Sigmoid colon (tissue), 7 donors: ENCODE measurements around the gene MRPS16. TPM values are rescaled to one million over a fixed set of nuclear protein-coding genes. Genes with fewer than 3 reads are reported as not detected.

Source experiments
- DNase-seq: peaks from one replicate; pipeline ENCODE4 v3.0.0-alpha.2; 2019
- H3K27ac ChIP-seq, 4 donors: fragments of 200-600 bp; sonication (generic); one replicate each; pipeline ENCODE4 v1.5.1; 2016 to 2019; ENCODE audit warnings: mild to moderate bottlenecking in 1 of 4
- H3K27me3 ChIP-seq, 3 donors: fragments of 200-600 bp; sonication (generic); one replicate each; pipeline ENCODE4 v1.5.1; 2019; ENCODE audit warnings: mild to moderate bottlenecking in 1 of 3
- H3K36me3 ChIP-seq, 4 donors: fragments of 200-600 bp; sonication (generic); one replicate each; pipeline ENCODE4 v1.5.1; 2016 to 2019
- H3K4me1 ChIP-seq, 4 donors: fragments of 200-600 bp; sonication (generic); one replicate each; pipeline ENCODE4 v1.5.1; 2017 to 2019
- H3K4me3 ChIP-seq, 4 donors: fragments of 200-600 bp; sonication (generic); one replicate each; pipeline ENCODE4 v1.5.1; 2017 to 2019; ENCODE audit warnings: mild to moderate bottlenecking in 2 of 4, moderate library complexity in 1 of 4
- H3K9me3 ChIP-seq, 4 donors: fragments of 200-600 bp in 3 of 4; sonication (generic) in 3 of 4; one replicate each; pipeline versions ENCODE4 v1.5.1 to v1.6.1; 2013 to 2019
- EP300 ChIP-seq, 4 donors: sonication (generic); formaldehyde crosslinking; IDR thresholded peaks; one replicate each; pipeline ENCODE4 v1.6.1; 2017; ENCODE audit warnings: antibody characterized with exemption in 4 of 4
- POLR2A ChIP-seq, 2 donors: fragments of 450-650 bp; IDR thresholded peaks; one replicate each; pipeline ENCODE4 v1.6.1; 2016; ENCODE audit warnings: antibody characterized with exemption in 2 of 2, mild to moderate bottlenecking in 2 of 2, moderate library complexity in 2 of 2
- POLR2AphosphoS5 ChIP-seq, 4 donors: sonication (generic); formaldehyde crosslinking; IDR thresholded peaks; one replicate each; pipeline ENCODE4 v1.6.1; 2017; ENCODE audit warnings: antibody characterized with exemption in 4 of 4
- WGBS, 2 donors: extraction: QIAGEN DNeasy Blood & Tissue Kit; methylation state at CpG; one replicate each; pipeline ENCODE4 v1.1.7; 2013; 5-methylcytosine and 5-hydroxymethylcytosine counted together
- intact Hi-C: fragments of 100-400 bp; cut with DNase I; formaldehyde crosslinking; loops from one replicate; pipeline ENCODE4 v1.15.1; 2023
- polyA plus RNA-seq, 3 donors: library from polyadenylated mRNA; stranded (reverse); fragments of 200-250 nt; gene quantifications; one replicate each; pipeline ENCODE4 v1.2.3, GENCODE V29; 2013
- total RNA-seq, 4 donors: library from RNA; depleted of rRNA; stranded (reverse); fragments of >200 nt; gene quantifications; one replicate each; pipeline ENCODE4 v1.1.0, GENCODE V29; 2016
- TF ChIP-seq, protein P1 (sequence below), 4 experiments: fragments of 450-650 bp in 3 of 4; fragments of 200-600 bp in 1 of 4; IDR thresholded peaks; one replicate each; pipeline ENCODE4 v1.5.1; 2016 to 2019; ENCODE audit warnings: antibody characterized with exemption in 4 of 4, mild to moderate bottlenecking in 3 of 4, moderate library complexity in 2 of 4
- donor health status: healthy with polysubstance abuse.
- donor health status: Bipolar disorder and iron deficiency.
- donor health status: healthy.

MRPS16 gene
- total and polyA plus RNA-seq, 7 donors: 29.2 to 101 (median 40.0) TPM

DNA sequence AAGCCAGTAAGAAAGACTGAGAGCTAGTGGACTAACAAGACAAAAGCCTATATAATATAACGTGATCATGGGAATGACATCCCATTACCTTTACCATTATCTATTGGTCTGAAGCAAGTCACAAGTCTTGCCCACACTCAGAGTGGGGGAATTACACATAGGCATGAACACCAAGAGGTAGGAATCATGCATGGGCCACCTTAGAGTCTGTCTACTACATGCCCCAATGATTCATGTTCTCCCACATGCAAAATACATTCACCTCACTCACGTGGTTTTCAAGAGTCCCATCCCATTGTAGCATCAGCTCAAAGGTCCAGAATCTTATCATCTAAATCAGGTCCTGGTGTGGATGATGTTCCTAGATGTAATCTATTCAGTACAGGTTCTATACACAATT, 34.8 kb downstream of the MRPS16 start:
- WGBS, 2 donors: 90 to 91% methylated on average over 2 of the region's 2 CpGs
- TF ChIP-seq, protein P1, sequence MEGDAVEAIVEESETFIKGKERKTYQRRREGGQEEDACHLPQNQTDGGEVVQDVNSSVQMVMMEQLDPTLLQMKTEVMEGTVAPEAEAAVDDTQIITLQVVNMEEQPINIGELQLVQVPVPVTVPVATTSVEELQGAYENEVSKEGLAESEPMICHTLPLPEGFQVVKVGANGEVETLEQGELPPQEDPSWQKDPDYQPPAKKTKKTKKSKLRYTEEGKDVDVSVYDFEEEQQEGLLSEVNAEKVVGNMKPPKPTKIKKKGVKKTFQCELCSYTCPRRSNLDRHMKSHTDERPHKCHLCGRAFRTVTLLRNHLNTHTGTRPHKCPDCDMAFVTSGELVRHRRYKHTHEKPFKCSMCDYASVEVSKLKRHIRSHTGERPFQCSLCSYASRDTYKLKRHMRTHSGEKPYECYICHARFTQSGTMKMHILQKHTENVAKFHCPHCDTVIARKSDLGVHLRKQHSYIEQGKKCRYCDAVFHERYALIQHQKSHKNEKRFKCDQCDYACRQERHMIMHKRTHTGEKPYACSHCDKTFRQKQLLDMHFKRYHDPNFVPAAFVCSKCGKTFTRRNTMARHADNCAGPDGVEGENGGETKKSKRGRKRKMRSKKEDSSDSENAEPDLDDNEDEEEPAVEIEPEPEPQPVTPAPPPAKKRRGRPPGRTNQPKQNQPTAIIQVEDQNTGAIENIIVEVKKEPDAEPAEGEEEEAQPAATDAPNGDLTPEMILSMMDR (IDR thresholded peaks at IDR 0.05): no peak
- no peak for TF ChIP-seq POLR2AphosphoS5 (IDR thresholded peaks at IDR 0.05)
- TF ChIP-seq EP300 (IDR thresholded peaks at IDR 0.05): no peak
- no peak for TF ChIP-seq POLR2A (IDR thresholded peaks at IDR 0.05)
- Histone ChIP-seq H3K9me3 (no peaks in the 10 kb centered on the region), H3K27me3 (no peaks in the 10 kb centered on the region), H3K27ac (no peak overlapping the region), H3K36me3 (peaks cover 0 to 32% (median 10%) of the 10 kb centered on the region in 4 donors), H3K4me3 (no peak overlapping the region), H3K4me1 (no peaks in the 10 kb centered on the region)
- intact Hi-C loops: no loop called here
- DNase-seq: no peak

DNA sequence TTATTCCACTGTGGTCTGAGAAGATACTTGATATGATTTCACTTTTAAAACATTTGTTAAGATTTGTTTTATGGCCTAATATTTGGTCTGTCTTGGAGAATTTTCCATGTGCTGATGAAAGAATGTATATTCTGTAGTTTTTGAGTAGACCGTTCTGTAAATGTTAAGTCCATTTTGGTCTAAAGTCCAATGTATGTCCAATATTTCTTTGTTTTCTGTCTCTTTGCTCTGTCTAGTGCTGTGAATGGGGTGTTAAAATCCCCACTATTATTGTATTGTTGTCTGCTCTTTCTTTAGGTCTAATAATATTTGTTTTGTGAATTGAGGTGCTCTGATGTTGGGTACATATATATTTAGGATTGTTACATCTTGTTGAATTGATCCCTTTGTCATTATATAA, 36.7 kb downstream of the MRPS16 start:
- intact Hi-C loops: no loop called here
- 99 to 100% methylated on average over 1 of the region's 1 CpG for WGBS, 2 donors

GRCh38 chr10:73211106-73211811, 41.2 kb downstream of the MRPS16 start:
- Histone ChIP-seq H3K4me3 (no peak overlapping the region), H3K4me1 (no peaks in the 10 kb centered on the region), H3K9me3 (no peaks in the 10 kb centered on the region), H3K27ac (no peak overlapping the region), H3K27me3 (no peaks in the 10 kb centered on the region), H3K36me3 (peaks cover 0 to 18% (median under 1%) of the 10 kb centered on the region in 4 donors)
- intact Hi-C loops: no loop called here
- DNase-seq: no peak
- TF ChIP-seq, protein P1 (IDR thresholded peaks at IDR 0.05): no peak
- TF ChIP-seq POLR2AphosphoS5 (IDR thresholded peaks at IDR 0.05) (no peak), POLR2A (IDR thresholded peaks at IDR 0.05) (no peak), EP300 (IDR thresholded peaks at IDR 0.05) (no peak)
- 74 to 90% methylated on average over 4 of the region's 4 CpGs for WGBS, 2 donors

More for the DNA sequence above, 36.7 kb downstream of the MRPS16 start:
- Histone ChIP-seq H3K27ac (no peak overlapping the region), H3K4me3 (no peak overlapping the region), H3K9me3 (no peaks in the 10 kb centered on the region), H3K4me1 (no peaks in the 10 kb centered on the region), H3K27me3 (no peaks in the 10 kb centered on the region), H3K36me3 (peaks cover 0 to 36% (median 10%) of the 10 kb centered on the region in 4 donors)
- no peak for DNase-seq
- TF ChIP-seq POLR2A (IDR thresholded peaks at IDR 0.05) (no peak), POLR2AphosphoS5 (IDR thresholded peaks at IDR 0.05) (no peak), EP300 (IDR thresholded peaks at IDR 0.05) (no peak)
- TF ChIP-seq, protein P1 (IDR thresholded peaks at IDR 0.05): no peak

GRCh38 chr10:73210395-73211105, 41.9 kb downstream of the MRPS16 start:
- intact Hi-C loops: no loop called here
- no peaks in the 10 kb centered on the region for H3K4me1 ChIP-seq
- 95 to 96% methylated on average over 3 of the region's 3 CpGs for WGBS, 2 donors
- no peaks in the 10 kb centered on the region for H3K27me3 ChIP-seq
- no peak overlapping the region for H3K4me3 ChIP-seq
- H3K36me3 ChIP-seq: peaks cover 0 to 18% (median 0%) of the 10 kb centered on the region in 4 donors
- DNase-seq: no peak
- H3K9me3 ChIP-seq: no peaks in the 10 kb centered on the region
- H3K27ac ChIP-seq: no peak overlapping the region
- TF ChIP-seq POLR2AphosphoS5 (IDR thresholded peaks at IDR 0.05) (no peak), POLR2A (IDR thresholded peaks at IDR 0.05) (no peak), EP300 (IDR thresholded peaks at IDR 0.05) (no peak)
- TF ChIP-seq, protein P1 (IDR thresholded peaks at IDR 0.05): no peak
